HFF-Myc (cell line): ENCODE data around the gene RAD51B.

Experiments used
- DNase-seq: peaks from one replicate; pipeline ENCODE4 v3.0.0-alpha.2; 2011; ENCODE audit warnings: low read depth; ENCODE audit errors: extremely low read depth
- H3K4me3 ChIP-seq: replicated peaks from 2 replicates; pipeline ENCODE4 v1.5.1; 2011; ENCODE audit warnings: low read depth, mild to moderate bottlenecking, control low read depth, low read length
- CTCF ChIP-seq: IDR thresholded peaks from 2 replicates; pipeline ENCODE4 v1.5.1; 2012; ENCODE audit warnings: mild to moderate bottlenecking, low read depth, low read length, control low read depth; ENCODE audit errors: missing control alignments

Gene RAD51B

DNA sequence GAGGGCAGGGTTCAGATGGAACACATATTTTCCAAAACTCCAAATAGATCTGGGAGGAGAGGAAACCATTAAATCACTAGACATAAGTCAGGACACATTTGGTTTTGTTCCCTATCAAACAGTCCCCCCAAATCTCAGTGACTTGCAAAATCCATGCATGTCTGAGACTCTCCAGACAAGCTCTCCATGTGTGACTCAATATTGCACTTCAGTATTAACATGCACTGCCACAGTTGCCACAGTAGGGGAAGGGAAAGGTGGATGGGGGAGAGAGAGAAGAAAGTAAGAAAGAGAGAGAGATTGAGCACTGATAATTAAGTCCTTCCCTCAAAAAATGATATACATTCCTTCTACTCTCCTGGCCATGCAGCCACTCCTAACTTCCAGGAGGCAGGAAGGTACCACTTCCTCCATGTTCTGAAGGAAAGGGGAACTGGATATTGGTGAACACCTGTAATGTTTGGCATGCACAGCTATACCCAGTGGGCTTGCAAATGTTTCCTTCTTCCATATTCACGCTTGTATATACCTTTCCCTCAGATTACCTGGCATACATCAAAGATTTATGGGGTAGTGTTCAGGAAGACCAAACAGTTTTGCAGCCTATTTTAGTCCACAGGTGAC lies 663.3 kb downstream of the RAD51B start:
- H3K4me3 ChIP-seq = no peak overlapping the region
- DNase-seq = no peak
- no peak for TF ChIP-seq CTCF

GRCh38 chr14:68486033-68486732 lies 666.6 kb downstream of the RAD51B start:
- DNase-seq = no peak
- TF ChIP-seq CTCF = no peak
- no peak overlapping the region for H3K4me3 ChIP-seq

DNA sequence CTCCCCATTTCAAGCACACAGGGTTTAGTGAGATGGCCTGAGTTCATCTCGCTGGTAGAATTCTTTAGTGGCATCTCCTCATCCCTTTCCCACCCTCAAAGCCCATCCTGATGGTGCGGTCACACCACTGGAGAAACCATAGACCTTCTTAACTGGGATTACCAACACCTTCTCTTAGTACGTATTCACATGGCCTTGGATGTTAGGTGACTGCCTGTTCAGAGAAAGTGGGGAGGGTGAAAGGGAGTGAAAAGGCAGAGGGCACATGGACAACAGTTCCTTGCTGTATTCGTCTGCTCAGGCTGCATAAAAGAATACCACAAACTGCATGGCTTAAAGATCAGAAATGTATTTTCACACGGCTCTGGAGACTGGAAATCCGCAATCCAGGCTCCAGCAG lies 667.2 kb downstream of the RAD51B start:
- TF ChIP-seq CTCF = no peak
- H3K4me3 ChIP-seq = no peak overlapping the region
- DNase-seq = no peak

DNA sequence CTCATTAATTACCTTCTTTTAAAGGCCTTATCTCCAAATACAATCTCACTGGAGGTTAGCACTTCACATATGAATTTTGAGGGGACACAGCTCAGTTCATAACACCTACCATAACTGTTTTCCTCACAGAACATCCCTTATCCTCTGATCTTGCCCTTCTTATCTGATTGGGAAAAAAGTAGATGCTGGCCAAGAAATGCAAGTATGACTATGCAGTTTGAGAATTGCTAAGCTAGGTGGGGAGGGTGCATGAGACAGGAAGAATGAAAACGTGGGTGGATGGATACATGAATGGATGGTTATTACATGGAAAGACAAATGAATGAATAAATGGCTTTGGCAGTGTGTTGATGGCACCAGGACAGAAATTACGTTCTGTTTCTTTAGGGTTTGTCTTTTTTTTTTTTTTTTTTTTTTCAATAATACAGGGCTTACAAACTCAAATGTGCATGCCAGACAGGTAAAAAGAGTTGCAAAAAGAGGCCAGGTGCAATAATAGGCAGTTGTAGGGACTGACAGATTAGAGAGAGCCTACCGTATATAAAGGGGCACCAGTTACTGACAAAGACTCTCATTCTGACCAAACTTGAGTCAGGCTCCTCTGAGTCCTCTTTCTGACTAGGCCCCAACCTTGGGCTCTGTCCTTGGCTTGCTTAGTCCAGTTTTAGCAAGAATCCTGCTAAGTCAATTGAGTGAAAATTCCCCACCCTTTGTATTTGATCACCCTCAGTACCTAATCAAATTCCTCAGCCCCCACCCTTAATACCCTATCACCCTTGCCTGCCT lies 668.4 kb downstream of the RAD51B start:
- no peak overlapping the region for H3K4me3 ChIP-seq
- no peak for DNase-seq
- TF ChIP-seq CTCF = no peak

DNA sequence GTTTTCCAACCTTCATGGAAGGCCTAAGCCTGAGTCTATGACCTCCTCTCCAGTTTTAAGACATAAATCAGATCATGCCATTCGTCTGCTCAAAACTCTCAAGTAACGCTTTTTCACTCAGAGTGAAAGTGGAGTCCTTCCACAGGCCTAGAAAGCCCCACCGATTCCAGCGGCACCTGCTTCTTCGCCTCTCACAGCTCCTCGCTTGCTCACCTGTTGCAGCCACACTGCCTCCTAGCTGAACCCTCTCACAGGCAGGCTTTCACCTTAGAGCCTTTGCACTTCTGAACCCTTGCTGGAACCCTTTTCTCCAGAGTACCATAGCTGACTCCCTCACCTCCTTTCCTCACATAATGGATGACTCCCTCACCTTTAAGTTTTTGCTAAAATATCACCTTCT lies 672.2 kb downstream of the RAD51B start:
- DNase-seq = no peak
- H3K4me3 ChIP-seq = no peak overlapping the region
- no peak for TF ChIP-seq CTCF

DNA sequence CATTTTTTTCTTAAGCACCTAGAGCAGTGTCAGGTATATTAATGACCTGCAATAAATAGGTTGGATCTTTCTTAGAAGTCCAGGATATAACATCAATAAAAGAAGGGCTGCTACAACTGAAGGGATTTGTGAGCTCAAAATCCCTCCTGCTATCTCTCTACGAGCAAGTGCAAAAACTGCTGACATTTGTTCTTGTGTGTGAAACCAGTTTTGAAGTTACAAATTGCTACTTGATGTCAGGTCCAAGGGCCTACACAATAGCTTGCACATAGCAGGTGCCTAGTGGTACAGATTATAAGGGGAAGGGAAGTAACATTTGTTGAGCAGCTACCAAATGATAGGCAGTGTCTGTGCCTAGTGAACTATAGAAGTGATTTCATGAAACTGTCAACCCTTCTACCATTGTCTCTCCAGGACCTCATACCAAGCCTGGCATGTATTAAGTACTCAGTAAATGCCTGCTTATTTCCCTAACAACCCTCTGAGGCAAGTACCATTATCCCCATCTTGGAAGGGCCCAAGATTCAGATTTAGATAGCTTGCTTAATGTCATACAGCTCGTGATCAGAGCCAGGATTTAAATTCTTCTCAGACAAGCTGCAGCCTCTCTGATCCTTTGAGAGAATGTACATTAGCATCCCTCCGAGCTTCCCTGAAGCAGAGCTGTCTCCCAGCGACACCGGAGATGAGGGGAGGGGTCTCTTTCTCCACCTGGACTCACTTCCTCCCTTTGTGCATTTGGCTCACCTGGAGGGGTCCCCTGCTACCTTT lies 673.0 kb downstream of the RAD51B start:
- DNase-seq = no peak
- no peak for TF ChIP-seq CTCF
- H3K4me3 ChIP-seq = no peak overlapping the region
